AG04450 (cell line): ENCODE results near the gene MPP2. TPM values are rescaled to one million over a fixed set of nuclear protein-coding genes. Genes with fewer than 3 reads are reported as not detected.

Source experiments
- CTCF ChIA-PET: fragments of 300-600, 350-600 bp; formaldehyde crosslinking; extraction: SDS; loops from one replicate; lab custom pipeline; 2022; ENCODE audit warnings: antibody characterized with exemption, inconsistent platforms; lab: Charles Lee
- POLR2A ChIA-PET: fragments of 350-600 bp; formaldehyde crosslinking; extraction: SDS; loops from one replicate; lab custom pipeline; 2021; ENCODE audit warnings: antibody characterized with exemption, inconsistent platforms; lab: Yijun Ruan, JAX
- DNase-seq: peaks from one replicate; pipeline ENCODE4 v3.0.0-alpha.2; 2011; ENCODE audit warnings: low read depth, low spot score
- H3K27ac ChIP-seq: one replicate; pipeline ENCODE4 v1.5.1; 2012; ENCODE audit warnings: low read depth, low read length, control low read depth
- H3K27me3 ChIP-seq: one replicate; pipeline ENCODE4 v1.6.0; 2012; ENCODE audit warnings: low read length; ENCODE audit not compliant: control insufficient read depth, insufficient read depth
- H3K4me3 ChIP-seq: 2 replicates; pipeline ENCODE4 v1.5.1; 2011; ENCODE audit warnings: mild to moderate bottlenecking, low read depth, low read length, control low read depth
- H3K9me3 ChIP-seq: 2 replicates; pipeline ENCODE4 v1.5.1; 2012; ENCODE audit warnings: low read length; ENCODE audit not compliant: control insufficient read depth, insufficient read depth
- CTCF ChIP-seq: IDR thresholded peaks from 2 replicates; pipeline ENCODE4 v1.5.1; 2011; ENCODE audit warnings: low read depth, low read length, control low read depth, inconsistent platforms
- polyA plus RNA-seq: library from polyadenylated mRNA; depleted of rRNA; stranded (reverse); fragments of >200 nt; gene quantifications from 2 replicates; pipeline ENCODE4 v1.2.3, GENCODE V29; 2011

Gene MPP2
- polyA plus RNA-seq, 1 experiment, result 2.4 TPM

GRCh38 chr17:43891851-43892646, 15.3 kb downstream of the MPP2 start:
- no peak overlapping the region for H3K27ac ChIP-seq

GRCh38 chr17:43890240-43890639, 17.1 kb downstream of the MPP2 start:
- TF ChIP-seq CTCF, result no peak
- CTCF ChIA-PET, result interaction anchor here (2.5 kb wide), 1 partner anchor 12 kb away, joined by 17 read pairs; no protein-coding TSS in a partner anchor
- Histone ChIP-seq H3K27ac (no peak overlapping the region), H3K9me3 (no peaks in the 10 kb centered on the region), H3K4me3 (no peak overlapping the region), H3K27me3 (peaks cover 14% of the 10 kb centered on the region)
- DNase-seq, result no peak
- POLR2A ChIA-PET, result no interaction called here

More at GRCh38 chr17:43891851-43892646, 15.3 kb downstream of the MPP2 start:
- no peak for DNase-seq
- no peak overlapping the region for H3K4me3 ChIP-seq
- no peak for TF ChIP-seq CTCF
- ChIA-PET POLR2A (no interaction called here), CTCF (interaction anchor here (0.6 to 1.4 kb wide), 3 partner anchors 14 to 52 kb away, joined by 3 to 7 read pairs (median 3); no protein-coding TSS in a partner anchor)
- H3K9me3 ChIP-seq, result no peaks in the 10 kb centered on the region
- peaks cover 21% of the 10 kb centered on the region for H3K27me3 ChIP-seq

GRCh38 chr17:43888548-43888947, 18.8 kb downstream of the MPP2 start:
- no peak for TF ChIP-seq CTCF
- no peak for DNase-seq
- Histone ChIP-seq H3K9me3 (no peaks in the 10 kb centered on the region), H3K4me3 (no peak overlapping the region), H3K27ac (no peak overlapping the region), H3K27me3 (peaks cover 18% of the 10 kb centered on the region)
- ChIA-PET CTCF (interaction anchor here (0.7 to 2.5 kb wide), 3 partner anchors 10 to 278 kb away, joined by 4 to 17 read pairs (median 10); no protein-coding TSS in a partner anchor), POLR2A (interaction anchor here (0.7 kb wide), 1 partner anchor 34 kb away, joined by 3 read pairs; no protein-coding TSS in a partner anchor)

GRCh38 chr17:43882761-43883415, 24.4 kb downstream of the MPP2 start:
- Histone ChIP-seq H3K9me3 (no peaks in the 10 kb centered on the region; the same call in 1 of the 2 replicates), H3K27me3 (peaks cover 7% of the 10 kb centered on the region), H3K27ac (no peak overlapping the region), H3K4me3 (no peak overlapping the region)
- no peak for DNase-seq
- ChIA-PET CTCF (no interaction called here), POLR2A (no interaction called here)
- no peak for TF ChIP-seq CTCF
